ENCODE data around the gene TK1. TPM values are rescaled to one million over a fixed set of nuclear protein-coding genes. Genes with fewer than 3 reads are reported as not detected.

TK1 gene
- total and polyA plus RNA-seq, 3 experiments from 2014 or later = 2.2 to 86.2 (median 84.4) TPM

- Mint-ChIP-seq H3K27me3 (peaks cover 0 to 2% of the 10 kb centered on the region in 2 donors), H3K36me3 (no peaks in the 10 kb centered on the region), H3K4me3 (no peak overlapping the region), H3K27ac (no peak overlapping the region), H3K4me1 (peaks cover 2 to 10% (median 5%) of the 10 kb centered on the region in 3 donors), H3K9me3 (no peaks in the 10 kb centered on the region)
- DNase-seq = no peak
- Histone ChIP-seq H3K36me3 (ENCODE audit: insufficient read depth, low read length) (no peaks in the 10 kb centered on the region), H3K4me1 (ENCODE audit: insufficient read depth, low read length) (peaks cover 6% of the 10 kb centered on the region), H3K4me3 (ENCODE audit: low read length) (no peak overlapping the region), H3K27ac (ENCODE audit: low read depth, low read length) (no peak overlapping the region), H3K9me3 (ENCODE audit: low read length) (no peaks in the 10 kb centered on the region), H3K27me3 (ENCODE audit: insufficient read depth, low read length, poor library complexity, severe bottlenecking) (no peaks in the 10 kb centered on the region)
- POLR2A ChIA-PET = interaction anchor here (1.0 kb wide), 1 partner anchor 15 kb away, joined by 3 read pairs; no protein-coding TSS in a partner anchor
- CTCF ChIA-PET = no interaction called here
Measured at GRCh38 chr17:78210111-78210510, 23.3 kb upstream of the TK1 start.

- Histone ChIP-seq H3K4me1 (ENCODE audit: insufficient read depth, low read length) (no peaks in the 10 kb centered on the region), H3K4me3 (ENCODE audit: low read length) (no peak overlapping the region), H3K27me3 (ENCODE audit: insufficient read depth, low read length, poor library complexity, severe bottlenecking) (no peaks in the 10 kb centered on the region), H3K27ac (ENCODE audit: low read depth, low read length) (no peak overlapping the region), H3K36me3 (ENCODE audit: insufficient read depth, low read length) (no peaks in the 10 kb centered on the region), H3K9me3 (ENCODE audit: low read length) (no peaks in the 10 kb centered on the region)
- POLR2A ChIA-PET = no interaction called here
- Mint-ChIP-seq H3K36me3 (no peaks in the 10 kb centered on the region), H3K4me1 (no peaks in the 10 kb centered on the region), H3K27me3 (peaks cover 0 to 2% of the 10 kb centered on the region in 2 donors), H3K9me3 (no peaks in the 10 kb centered on the region), H3K4me3 (no peak overlapping the region), H3K27ac (no peak overlapping the region)
- CTCF ChIA-PET = no interaction called here
- DNase-seq = no peak
Measured at GRCh38 chr17:78208486-78208885, 21.6 kb upstream of the TK1 start.

GRCh38 chr17:78206298-78206697 is 19.4 kb upstream of the TK1 start:
- CTCF ChIA-PET = interaction anchor here (0.7 kb wide), 1 partner anchor 239 kb away, joined by 3 read pairs; no protein-coding TSS in a partner anchor

GRCh38 chr17:78205124-78205775 is 18.4 kb upstream of the TK1 start:
- POLR2A ChIA-PET = no interaction called here
- Mint-ChIP-seq H3K4me1 (no peaks in the 10 kb centered on the region), H3K27ac (no peak overlapping the region), H3K27me3 (peaks cover 0 to 2% of the 10 kb centered on the region in 2 donors), H3K4me3 (no peak overlapping the region), H3K9me3 (no peaks in the 10 kb centered on the region), H3K36me3 (no peaks in the 10 kb centered on the region)
- H3K36me3 ChIP-seq (ENCODE audit: insufficient read depth, low read length) = no peaks in the 10 kb centered on the region
- no peak overlapping the region for H3K4me3 ChIP-seq (ENCODE audit: low read length)
- CTCF ChIA-PET = no interaction called here
- no peak overlapping the region for H3K27ac ChIP-seq (ENCODE audit: low read depth, low read length)
- H3K4me1 ChIP-seq (ENCODE audit: insufficient read depth, low read length) = no peaks in the 10 kb centered on the region
- no peak for DNase-seq
- H3K9me3 ChIP-seq (ENCODE audit: low read length) = no peaks in the 10 kb centered on the region
- no peaks in the 10 kb centered on the region for H3K27me3 ChIP-seq (ENCODE audit: insufficient read depth, low read length, poor library complexity, severe bottlenecking)

More at GRCh38 chr17:78206298-78206697, 19.4 kb upstream of the TK1 start:
- no peak for DNase-seq
- no peaks in the 10 kb centered on the region for H3K36me3 ChIP-seq (ENCODE audit: insufficient read depth, low read length)
- Mint-ChIP-seq H3K27me3 (peaks cover 0 to 2% of the 10 kb centered on the region in 2 donors), H3K4me1 (no peaks in the 10 kb centered on the region), H3K9me3 (no peaks in the 10 kb centered on the region), H3K36me3 (no peaks in the 10 kb centered on the region), H3K4me3 (no peak overlapping the region), H3K27ac (no peak overlapping the region)
- H3K9me3 ChIP-seq (ENCODE audit: low read length) = no peaks in the 10 kb centered on the region
- H3K27ac ChIP-seq (ENCODE audit: low read depth, low read length) = no peak overlapping the region
- no peaks in the 10 kb centered on the region for H3K4me1 ChIP-seq (ENCODE audit: insufficient read depth, low read length)
- no peak overlapping the region for H3K4me3 ChIP-seq (ENCODE audit: low read length)
- POLR2A ChIA-PET = no interaction called here
- no peaks in the 10 kb centered on the region for H3K27me3 ChIP-seq (ENCODE audit: insufficient read depth, low read length, poor library complexity, severe bottlenecking)

- peaks cover 0 to 2% of the 10 kb centered on the region in 2 donors for H3K27me3 Mint-ChIP-seq
- POLR2A ChIA-PET = no interaction called here
Measured at GRCh38 chr17:78204387-78205123, 17.7 kb upstream of the TK1 start.

GRCh38 chr17:78202666-78203065 is 15.8 kb upstream of the TK1 start:
- Mint-ChIP-seq H3K27ac (peak overlapping the region in 1 of 8 donors; percentile 15), H3K4me1 (peaks cover 0 to 4% (median 0%) of the 10 kb centered on the region in 3 donors), H3K9me3 (no peaks in the 10 kb centered on the region), H3K36me3 (peaks cover 0 to 1% (median 0%) of the 10 kb centered on the region in 3 donors), H3K4me3 (no peak overlapping the region), H3K27me3 (no peaks in the 10 kb centered on the region)
- DNase-seq = no peak
- Histone ChIP-seq H3K4me1 (ENCODE audit: insufficient read depth, low read length) (no peaks in the 10 kb centered on the region), H3K36me3 (ENCODE audit: insufficient read depth, low read length) (no peaks in the 10 kb centered on the region), H3K4me3 (ENCODE audit: low read length) (no peak overlapping the region), H3K27me3 (ENCODE audit: insufficient read depth, low read length, poor library complexity, severe bottlenecking) (no peaks in the 10 kb centered on the region), H3K9me3 (ENCODE audit: low read length) (no peaks in the 10 kb centered on the region), H3K27ac (ENCODE audit: low read depth, low read length) (no peak overlapping the region)
- ChIA-PET CTCF (no interaction called here), POLR2A (no interaction called here)

More at GRCh38 chr17:78204387-78205123, 17.7 kb upstream of the TK1 start:
- H3K27ac Mint-ChIP-seq = no peak overlapping the region
- Histone ChIP-seq H3K9me3 (ENCODE audit: low read length) (no peaks in the 10 kb centered on the region), H3K4me1 (ENCODE audit: insufficient read depth, low read length) (no peaks in the 10 kb centered on the region), H3K27ac (ENCODE audit: low read depth, low read length) (no peak overlapping the region), H3K27me3 (ENCODE audit: insufficient read depth, low read length, poor library complexity, severe bottlenecking) (no peaks in the 10 kb centered on the region), H3K4me3 (ENCODE audit: low read length) (no peak overlapping the region), H3K36me3 (ENCODE audit: insufficient read depth, low read length) (no peaks in the 10 kb centered on the region)
- CTCF ChIA-PET = no interaction called here
- H3K4me1 Mint-ChIP-seq = no peaks in the 10 kb centered on the region
- no peak overlapping the region for H3K4me3 Mint-ChIP-seq
- no peak for DNase-seq
- no peaks in the 10 kb centered on the region for H3K36me3 Mint-ChIP-seq
- no peaks in the 10 kb centered on the region for H3K9me3 Mint-ChIP-seq

GRCh38 chr17:78200451-78200850 is 13.6 kb upstream of the TK1 start:
- DNase-seq = no peak
- Mint-ChIP-seq H3K27ac (no peak overlapping the region), H3K4me1 (peaks cover 0 to 4% (median 0%) of the 10 kb centered on the region in 3 donors), H3K36me3 (peaks cover 0 to 1% (median 0%) of the 10 kb centered on the region in 3 donors), H3K4me3 (no peak overlapping the region), H3K27me3 (no peaks in the 10 kb centered on the region), H3K9me3 (no peaks in the 10 kb centered on the region)
- H3K9me3 ChIP-seq (ENCODE audit: low read length) = no peaks in the 10 kb centered on the region
- no peaks in the 10 kb centered on the region for H3K4me1 ChIP-seq (ENCODE audit: insufficient read depth, low read length)
- ChIA-PET POLR2A (interaction anchor here (0.5 kb wide), 1 partner anchor 559 kb away, joined by 3 read pairs; no protein-coding TSS in a partner anchor), CTCF (interaction anchor here (1.1 kb wide), 1 partner anchor 51 kb away, joined by 3 read pairs; no protein-coding TSS in a partner anchor)
- no peaks in the 10 kb centered on the region for H3K27me3 ChIP-seq (ENCODE audit: insufficient read depth, low read length, poor library complexity, severe bottlenecking)
- H3K27ac ChIP-seq (ENCODE audit: low read depth, low read length) = no peak overlapping the region
- no peak overlapping the region for H3K4me3 ChIP-seq (ENCODE audit: low read length)
- no peaks in the 10 kb centered on the region for H3K36me3 ChIP-seq (ENCODE audit: insufficient read depth, low read length)

- H3K36me3 ChIP-seq (ENCODE audit: insufficient read depth, low read length) = no peaks in the 10 kb centered on the region
- peaks cover 0 to 4% (median 0%) of the 10 kb centered on the region in 3 donors for H3K4me1 Mint-ChIP-seq
- H3K36me3 Mint-ChIP-seq = peaks cover 0 to 1% (median 1%) of the 10 kb centered on the region in 3 donors
- POLR2A ChIA-PET = no interaction called here
- H3K4me1 ChIP-seq (ENCODE audit: insufficient read depth, low read length) = no peaks in the 10 kb centered on the region
- DNase-seq = no peak
- CTCF ChIA-PET = no interaction called here
- no peaks in the 10 kb centered on the region for H3K27me3 Mint-ChIP-seq
- H3K4me3 ChIP-seq (ENCODE audit: low read length) = no peak overlapping the region
- H3K9me3 ChIP-seq (ENCODE audit: low read length) = no peaks in the 10 kb centered on the region
- H3K4me3 Mint-ChIP-seq = peak overlapping the region in 1 of 7 donors; percentile 23
- H3K27ac ChIP-seq (ENCODE audit: low read depth, low read length) = no peak overlapping the region
- H3K27me3 ChIP-seq (ENCODE audit: insufficient read depth, low read length, poor library complexity, severe bottlenecking) = no peaks in the 10 kb centered on the region
- H3K27ac Mint-ChIP-seq = peak overlapping the region in 2 of 8 donors; percentile 22 to 35
- no peaks in the 10 kb centered on the region for H3K9me3 Mint-ChIP-seq
Measured at GRCh38 chr17:78197147-78197832, 10.4 kb upstream of the TK1 start.
